Germinal center (tissue), 1 donor: ENCODE data around the gene USP4.
A peak's percentile ranks its signal among the peaks of the same experiment; 100 is the strongest.

Source experiments
- DNase-seq: peaks from one replicate; pipeline ENCODE4 v3.0.0; 2012; ENCODE audit warnings: mixed read lengths, low spot score

The USP4 gene

DNA sequence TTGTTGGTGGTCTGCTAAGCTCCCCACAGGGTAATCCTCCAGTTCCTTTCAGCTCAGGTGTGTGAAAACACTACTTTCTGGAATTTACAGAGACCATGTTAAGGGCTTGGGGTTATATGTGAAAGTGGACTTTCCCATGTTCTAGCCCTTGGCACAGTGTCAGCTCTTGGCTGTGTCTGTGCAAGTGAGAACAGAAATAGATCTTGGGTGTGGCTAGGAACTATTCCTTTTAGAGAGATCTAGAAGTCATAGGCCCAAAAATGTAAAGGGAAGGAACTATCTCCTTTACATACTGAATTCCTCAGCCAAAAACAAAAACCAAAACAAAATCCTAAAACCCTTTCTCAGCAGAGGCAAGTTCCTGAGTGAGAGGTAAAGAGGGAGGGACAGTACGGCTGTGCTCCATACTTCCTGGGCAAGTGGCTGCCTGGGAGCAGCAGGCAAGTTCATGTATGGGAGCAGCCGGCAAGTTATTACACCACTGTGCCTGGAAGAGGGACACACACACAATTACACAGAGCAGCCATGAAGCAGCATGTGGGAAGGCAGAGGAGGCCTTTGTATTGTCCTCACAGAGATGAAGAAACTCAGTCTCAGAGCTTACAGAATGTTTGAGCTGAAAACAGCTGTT is 43.0 kb downstream of the USP4 start:
- no peak for DNase-seq

DNA sequence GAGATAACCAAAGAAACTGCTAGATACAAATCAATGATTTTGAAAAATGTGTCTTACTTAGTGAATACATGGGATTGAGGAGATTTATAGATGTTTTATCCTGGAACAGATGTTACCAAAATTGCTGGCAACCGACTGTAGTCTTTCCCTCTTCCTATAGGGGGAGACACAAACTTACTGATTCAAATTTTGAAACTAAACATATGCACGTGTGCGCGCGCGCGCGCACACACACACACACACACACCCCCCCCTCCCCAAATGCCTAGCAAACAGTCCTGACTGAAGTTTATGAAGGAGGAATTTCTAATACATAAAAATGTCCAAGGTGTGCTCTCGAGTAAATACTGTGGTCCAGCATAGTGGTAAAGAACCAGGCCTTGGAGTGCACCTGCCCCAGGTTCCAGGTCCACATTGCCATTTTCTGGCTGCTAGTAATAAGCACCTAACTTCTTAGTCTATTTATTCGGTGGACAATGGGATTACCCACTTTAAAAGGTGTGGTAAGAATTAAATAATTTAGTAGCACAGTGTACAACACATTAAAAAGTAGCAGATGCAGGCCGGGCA is 44.3 kb downstream of the USP4 start:
- DNase-seq, result peak; percentile 26

DNA sequence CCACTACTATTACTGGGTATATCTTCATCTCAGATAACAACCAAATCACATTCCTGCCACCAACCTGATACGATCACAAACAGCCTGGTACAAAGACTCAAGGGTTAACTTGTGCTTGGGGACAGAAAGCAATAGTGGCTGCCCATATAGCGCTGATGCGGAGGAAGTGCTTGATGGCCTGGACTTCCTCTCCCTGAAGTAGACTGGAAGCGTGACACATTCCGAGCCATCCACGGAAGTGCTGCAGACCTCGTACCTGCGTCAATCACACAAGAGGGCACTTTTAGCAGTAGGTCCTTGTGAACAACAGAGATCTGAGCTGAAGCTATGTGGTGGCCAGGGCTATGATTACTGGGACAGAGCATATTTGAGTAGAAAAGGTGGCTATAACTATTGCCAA is 45.5 kb downstream of the USP4 start:
- DNase-seq, result no peak

DNA sequence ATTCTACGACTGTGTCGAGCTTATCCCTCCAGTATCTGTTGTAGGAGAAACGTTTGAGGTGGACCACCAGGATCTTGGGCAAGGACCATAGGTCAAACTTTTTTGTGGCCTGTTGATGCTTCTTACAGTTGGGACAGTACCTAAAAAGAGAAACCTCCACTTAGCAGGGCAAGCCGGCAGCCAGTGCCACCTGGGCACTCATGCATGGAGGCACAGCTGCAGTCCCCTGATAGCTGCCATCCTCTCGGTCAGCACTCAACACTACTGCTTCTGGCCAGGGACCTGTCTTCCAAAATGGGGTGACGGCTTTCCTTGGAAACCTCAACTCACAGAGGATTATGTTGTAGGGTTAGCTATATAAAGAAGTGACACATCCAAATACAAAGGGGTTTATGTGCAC is 55.9 kb downstream of the USP4 start:
- no peak for DNase-seq

DNA sequence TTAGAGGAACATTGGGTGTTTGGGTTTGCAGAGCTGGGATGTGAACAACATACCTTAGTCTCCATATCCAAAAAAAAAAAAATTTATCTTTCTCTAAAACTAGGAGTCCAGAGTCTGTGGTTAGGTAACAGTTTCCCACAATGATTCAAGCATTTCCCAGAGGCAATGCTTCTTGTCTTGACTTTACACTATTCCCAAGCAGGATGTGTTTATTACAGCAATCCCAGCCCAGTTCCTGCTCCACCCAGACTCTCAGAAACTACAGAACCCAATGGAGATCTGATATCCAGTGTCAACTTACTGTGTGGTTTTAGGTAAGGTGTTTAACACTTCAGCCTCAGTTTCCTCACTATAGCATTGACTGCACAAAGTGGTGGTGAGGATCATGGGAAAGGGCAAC is 60.5 kb downstream of the USP4 start:
- no peak for DNase-seq

DNA sequence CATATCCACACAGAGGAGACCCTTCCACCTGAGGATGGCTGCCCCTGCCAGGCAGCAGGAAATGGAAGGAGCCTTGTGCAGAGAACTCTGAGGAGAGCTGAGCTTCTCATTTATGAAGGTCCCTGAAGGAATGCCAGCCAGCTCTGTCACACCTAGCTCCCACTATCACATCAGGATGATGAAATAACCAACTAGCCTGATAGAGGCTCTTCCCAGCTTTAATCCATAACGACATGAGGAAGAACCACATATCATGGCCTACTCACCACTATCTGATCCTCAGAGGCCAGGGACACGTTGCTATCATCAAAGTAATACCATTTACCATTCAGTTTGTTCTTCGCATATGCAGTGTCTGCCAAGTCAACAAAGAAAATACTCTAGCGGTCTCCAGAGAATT is 61.3 kb downstream of the USP4 start:
- DNase-seq, result no peak

DNA sequence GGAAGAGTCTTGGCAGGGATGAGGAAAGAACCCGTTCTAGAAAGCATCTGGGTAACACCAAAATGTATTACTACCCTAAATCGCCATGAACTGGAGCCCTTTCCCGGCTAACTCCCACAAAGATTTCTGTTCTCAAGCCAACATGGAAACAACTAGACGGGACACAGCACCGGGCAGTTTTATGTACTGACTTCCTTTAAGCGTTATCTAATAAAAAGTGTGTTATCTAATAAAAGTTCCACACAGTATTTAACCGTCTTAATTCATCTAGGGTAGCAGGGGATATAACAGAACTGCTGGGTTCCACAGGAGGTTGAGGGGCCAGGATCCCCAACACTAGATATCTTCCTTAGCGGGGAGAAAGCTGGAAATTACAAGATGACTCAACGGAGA is 62.5 kb downstream of the USP4 start:
- no peak for DNase-seq

DNA sequence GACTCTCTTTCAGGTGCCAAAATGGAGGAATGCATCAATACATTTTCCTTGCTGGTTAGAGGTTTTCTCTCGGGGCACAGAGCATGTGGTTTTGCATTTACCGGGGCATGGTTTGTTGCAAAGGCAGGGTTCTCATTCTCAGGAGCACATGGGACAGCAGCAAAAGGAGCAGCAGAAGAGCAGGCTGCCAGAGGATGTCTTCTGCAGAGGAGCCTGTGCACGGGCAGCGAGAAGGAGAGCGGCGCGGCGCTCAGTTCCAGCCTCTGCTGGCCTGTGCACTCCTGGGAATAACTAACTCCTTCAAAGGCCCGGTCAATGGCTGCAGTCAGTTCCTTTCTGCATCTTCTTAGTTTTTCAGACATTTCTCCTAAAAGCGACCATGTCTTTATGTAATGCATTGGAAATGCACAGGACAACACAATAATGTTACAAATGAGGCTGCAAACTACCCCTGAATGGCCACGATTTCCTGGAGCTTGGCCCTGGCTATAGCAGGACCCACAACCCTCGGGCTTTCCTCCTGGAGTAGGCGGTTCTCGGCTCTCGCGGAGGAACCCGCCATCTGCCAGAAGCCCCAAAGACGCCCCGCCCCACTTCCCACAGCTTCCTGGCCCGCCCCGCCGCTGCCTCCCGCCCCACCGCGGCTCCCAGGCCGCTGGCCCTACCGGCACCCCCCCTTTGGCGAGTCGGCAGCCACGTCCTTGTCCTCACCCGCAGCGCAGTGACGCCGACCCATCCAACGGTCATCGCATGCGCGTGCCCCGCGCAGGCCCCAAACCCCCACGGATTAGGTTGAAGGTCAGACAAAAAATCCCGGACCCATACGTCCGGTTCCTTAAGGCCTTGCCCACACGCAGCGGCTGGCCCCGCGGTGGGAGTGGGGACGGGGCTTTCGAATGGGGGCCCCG is 63.1 kb downstream of the USP4 start, which contains the start of gene C3orf62:
Gene C3orf62 (minus strand): TSS at position 758 of the 908 bp plus-strand sequence. CDS start 360 bp downstream, at position 398.
- peak; percentile 73 for DNase-seq

DNA sequence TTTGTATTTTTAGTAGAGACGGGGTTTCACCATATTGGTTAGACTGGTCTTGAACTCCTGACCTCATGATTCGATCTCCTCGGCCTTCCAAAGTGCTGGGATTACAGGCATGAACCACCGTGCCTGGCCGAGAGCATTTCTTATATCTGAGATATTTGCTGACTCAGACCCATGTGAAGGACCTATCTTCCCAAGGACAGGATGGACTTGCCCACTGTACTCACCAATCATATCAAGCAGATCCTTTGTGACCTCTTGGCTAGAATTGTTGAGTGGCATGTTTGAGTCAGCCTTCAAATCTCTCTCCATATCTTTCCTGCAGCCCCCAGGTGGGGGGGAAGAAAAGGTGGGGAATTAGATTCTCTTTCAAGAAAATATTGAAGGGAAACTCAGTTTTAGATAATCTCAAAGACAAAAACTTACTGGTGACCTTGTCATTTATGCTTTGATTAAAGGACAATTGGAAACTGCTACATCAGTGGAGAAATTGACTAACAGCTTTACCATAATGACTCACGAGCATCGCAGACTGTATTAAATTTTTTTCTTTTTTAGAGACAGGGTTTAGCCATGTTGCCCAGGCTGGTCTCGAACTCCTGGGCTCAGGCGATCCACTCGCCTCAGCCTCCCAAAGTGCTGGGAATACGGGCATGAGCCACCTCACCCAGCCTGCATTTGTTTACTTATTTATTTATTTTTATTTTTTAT is 65.9 kb downstream of the USP4 start:
- DNase-seq, result no peak

DNA sequence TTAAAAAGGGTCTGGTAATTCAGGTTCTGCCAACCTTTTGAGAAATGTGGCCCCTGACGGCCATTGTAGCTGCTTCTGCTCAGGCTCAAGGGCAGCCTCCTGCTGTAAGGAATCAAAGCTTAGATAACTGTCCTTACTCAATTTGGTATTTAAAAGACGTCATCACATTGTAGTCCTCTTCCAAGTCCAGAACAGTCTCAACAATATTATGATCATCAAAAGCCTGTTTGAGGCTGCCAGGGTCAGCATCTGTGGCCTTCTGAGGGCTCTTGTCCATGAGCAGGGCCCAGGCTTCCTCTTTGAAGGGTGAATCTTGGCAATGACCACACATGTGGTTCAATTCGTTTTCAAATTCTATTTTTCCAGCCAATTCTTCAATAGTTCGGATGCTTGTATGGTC is 68.8 kb downstream of the USP4 start:
- DNase-seq, result no peak

DNA sequence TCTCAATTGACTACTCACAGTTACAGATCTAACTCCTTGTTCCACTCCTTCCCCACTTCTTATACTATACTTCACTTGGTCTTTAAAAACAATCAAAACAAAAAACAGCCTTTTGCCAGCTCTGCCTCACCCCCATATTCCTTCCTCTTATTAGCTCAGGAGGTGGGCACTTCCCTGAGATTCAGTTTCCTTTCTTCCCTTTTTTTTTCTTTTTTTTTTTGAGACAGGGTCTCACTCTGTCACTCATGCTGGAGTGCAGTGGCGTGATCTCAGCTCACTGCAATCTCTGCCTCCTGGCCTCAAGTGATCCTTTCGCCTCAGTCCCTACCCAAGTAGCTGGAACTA is 69.7 kb downstream of the USP4 start:
- DNase-seq, result no peak

DNA sequence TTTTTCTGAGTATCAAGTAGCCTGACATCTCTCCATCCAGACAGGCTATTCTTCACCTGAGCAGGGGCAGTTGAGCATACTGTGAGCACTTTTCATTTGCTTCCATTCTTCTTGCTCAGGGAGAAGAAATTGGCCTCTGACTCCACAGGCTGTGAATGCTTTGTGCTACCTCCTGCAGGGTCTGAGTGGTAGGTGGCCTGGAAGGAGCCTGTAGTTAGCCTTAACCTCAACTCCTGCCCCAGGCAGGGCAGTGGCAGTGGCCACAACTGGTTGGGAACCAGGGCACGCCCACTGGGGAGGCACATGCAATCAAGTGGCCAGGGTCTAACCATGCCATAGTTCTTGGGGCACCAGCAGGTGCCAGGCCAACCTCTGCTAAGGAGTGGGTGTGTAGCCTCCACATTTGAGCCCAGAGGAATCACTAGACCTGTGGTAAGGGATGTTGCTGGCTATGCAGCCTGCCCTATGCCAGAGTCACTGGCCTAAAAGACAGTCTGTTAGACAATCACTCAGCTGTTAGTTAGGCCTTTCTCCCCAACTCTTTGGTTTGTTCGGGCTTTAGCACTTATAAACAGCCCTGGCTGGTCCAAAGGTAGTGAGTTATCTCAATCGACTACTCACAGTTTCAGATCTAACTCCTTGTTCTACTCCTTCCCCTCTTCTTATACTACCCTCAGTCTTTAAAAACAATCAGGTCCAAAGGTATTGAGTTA is 70.3 kb downstream of the USP4 start:
- DNase-seq, result no peak

DNA sequence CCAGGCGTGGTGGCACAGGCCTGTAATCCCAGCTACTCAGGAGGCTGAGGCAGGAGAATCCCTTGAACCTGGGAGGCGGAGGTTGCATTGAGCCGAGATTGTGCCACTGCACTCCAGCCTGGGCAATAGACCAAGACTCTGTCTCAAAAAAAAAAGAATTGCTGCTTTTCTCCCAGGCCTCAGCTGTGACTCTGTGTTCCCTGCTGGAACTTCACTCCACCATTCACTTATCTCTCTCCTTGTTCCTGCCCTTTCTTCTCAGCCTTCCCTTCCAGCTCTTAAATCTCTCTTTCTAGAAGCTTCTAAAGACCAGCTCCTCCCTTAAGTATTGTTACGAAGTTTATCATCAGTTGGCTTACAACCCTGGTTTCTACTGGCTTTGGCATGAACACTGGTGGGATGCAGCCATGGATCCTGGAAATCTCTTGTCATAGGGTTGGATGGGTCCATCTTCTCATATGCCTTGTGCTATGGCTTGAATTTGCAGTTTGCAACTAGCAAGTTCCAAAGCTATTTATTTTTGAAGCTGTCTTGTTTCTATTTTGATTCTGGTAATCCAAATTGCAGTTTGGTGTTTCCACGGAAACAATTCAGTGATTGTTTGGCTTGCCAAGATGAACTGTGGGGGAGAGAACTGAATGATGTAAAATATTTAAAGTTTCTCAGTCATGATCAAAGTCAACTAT is 73.3 kb downstream of the USP4 start:
- no peak for DNase-seq

DNA sequence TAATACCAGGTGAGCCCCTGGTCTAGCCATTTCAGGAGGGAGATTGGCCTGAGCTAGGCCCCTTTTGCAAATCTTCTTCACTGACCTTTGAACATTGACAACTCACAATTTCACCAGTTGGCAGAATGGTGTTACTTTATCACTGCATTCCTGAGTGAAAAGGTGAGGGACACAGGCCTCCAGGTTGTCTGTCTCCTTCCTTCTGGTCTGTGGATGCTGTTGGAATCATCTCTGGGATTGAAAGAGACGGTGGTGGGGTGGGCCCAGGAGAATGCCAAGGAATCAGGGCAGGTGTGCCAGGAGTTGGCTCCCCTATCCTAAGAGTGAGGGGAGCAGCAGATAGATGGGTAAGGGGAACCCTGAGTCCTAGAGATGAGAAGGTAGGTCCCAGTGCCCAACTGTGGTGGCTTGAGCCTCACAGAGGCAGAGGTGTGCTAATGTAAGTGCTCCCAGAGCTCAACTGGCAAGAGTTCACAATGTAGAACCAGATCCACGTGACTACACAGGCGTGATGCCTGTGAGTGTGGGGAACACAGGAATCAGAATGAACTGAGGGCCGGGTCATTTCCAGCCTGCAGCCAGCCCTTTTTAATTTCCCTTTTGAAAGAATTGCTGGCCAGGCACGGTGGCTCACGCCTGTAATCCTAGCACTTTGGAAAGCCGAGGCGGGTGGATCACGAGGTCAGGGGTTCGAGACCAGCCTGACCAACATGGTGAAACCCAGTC is 74.0 kb downstream of the USP4 start:
- no peak for DNase-seq

DNA sequence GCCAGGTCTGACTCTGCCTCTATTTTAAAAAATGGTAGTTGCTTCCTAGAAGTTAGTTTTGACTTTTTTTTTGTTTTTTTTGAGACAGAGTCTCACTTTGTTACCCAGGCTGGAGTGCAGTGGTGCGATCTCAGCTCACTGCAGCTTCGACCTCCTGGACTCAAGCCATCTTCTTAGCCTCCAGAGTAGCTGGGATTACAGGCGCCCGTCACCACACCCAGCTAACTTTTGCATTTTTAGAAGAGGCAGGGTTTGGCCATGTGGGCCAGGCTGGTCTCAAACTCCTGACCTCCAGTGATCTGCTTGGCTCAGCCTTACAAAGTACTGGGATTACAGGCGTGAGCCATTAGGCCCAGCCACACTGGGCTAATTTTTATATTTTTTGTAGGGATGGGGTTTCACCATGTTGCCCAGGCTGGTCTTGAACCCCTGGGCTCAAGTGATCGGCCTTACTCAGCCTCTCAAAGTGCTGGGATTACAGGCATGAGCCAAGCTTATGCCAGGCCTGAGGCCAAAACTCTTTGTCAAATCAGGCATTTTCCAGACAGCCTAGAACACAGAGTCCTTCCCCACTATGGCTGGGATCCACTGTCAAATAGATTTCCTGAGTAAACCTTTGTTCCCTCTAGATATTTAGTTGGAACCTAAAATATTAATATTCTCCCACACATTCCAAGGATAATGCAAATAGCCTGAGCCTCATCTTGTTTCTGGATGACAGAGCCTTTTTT is 76.5 kb downstream of the USP4 start:
- no peak for DNase-seq

DNA sequence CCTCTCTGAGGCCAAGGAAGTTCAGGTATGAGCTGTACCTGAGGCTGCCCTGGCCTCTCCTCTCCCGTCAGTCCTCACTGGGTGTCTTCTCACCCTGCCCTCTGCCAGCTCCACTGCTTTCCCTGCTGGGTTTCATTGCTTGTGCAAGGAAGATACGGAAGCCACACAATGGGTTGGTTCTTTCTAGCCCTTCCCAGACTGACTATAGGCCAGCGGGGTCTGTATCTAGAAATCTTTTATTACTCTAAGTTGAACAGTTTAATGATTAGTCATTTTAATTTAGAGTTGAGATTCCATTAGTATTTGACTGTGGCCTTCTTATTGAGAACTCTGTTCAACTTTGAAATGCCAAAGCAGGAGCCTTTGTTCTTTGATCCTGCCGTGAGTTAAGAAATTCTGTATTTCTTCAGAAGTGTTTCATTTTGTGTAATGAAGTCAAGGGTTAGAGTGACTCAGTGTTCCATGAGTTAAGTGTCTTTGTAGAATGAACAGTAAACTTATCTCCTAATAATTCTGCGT is 79.0 kb downstream of the USP4 start:
- no peak for DNase-seq

DNA sequence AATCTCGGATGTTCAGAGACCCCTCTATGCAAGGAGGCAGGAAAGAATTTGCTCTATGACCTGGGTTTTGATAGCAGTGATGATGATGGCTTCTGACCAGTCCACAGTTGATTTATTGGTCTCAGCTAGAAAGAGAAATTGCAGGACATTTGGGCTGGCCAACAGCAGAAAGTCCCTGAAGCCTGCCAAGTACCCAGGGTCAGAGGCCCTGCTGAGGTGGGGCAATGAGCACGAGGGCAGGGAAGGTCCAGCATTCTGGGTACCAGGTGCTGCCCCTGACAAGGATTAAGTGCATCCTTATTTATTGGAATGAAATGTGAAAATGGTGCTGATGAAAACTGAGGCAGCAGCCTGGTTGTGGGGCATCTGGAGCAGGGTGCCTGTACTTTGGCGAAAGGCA is 82.7 kb downstream of the USP4 start:
- DNase-seq, result no peak

DNA sequence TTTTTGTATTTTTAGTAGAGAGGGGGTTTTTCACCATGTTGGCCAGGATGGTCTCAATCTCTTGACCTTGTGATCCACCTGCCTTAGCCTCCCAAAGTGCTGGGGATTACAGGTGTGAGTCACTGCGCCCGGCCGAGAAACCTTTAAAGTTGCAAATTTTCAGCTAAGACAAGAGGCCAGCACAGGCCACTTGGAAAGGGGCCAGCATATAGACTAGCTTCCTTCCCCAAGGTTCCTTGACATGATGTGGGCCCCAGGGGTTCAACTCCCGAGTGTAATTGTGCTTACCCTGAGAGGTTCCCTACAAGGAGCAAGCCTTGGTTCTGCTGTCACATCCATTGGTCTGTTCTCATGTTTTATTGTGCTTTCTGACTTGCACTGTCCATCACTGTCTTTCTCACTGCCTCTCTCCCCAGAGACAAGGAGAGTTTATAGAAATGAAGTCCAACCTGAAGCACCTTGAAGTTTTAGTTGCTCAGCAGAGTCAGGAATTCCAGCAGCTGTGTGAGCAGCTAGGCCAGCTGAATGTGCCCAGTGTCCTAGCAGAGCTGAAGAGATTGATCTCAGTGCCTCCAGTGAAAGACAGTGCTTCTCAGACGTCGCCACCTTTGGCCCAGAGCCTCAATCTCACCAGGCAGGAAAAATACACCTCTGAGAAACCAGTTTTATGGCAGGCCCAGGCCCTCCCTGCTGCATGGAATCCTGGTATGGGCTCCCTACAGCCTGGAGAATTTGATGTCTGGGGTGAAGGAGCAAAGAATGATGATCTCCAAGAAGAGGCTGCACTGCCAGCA is 83.9 kb downstream of the USP4 start:
- no peak for DNase-seq

DNA sequence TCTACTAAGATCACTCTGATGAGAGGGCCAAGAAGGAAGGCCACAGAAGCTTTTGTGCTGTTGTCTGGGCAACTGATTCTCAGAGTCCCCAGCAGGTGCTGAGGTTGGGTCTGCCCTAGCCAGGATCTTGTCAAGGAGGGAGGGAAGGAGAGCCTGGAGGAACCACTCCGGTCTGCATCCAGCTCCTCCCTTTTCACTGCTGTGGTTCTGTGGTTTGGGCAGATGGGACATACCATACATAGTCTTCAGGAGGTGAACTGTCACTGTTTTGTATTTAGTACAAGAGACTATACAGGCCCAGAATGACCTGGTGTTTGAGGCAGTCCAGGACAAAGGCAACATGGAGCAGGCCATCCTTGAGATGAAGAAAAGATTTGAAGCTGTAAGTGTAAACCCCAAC is 84.7 kb downstream of the USP4 start:
- no peak for DNase-seq
